Stimulated activated CD8-positive, alpha-beta memory T cell treated with anti-CD3 and anti-CD28 coated beads, Interleukin-2, amount 100 ng/mL, for 1 hour (primary cell): ENCODE results near the gene SYT17.

Experiments used
- DNase-seq, 2 donors: peaks; one replicate each; pipeline ENCODE4 v3.0.0-alpha.2; 2020; ENCODE audit warnings: low read depth in 2 of 2

SYT17 gene

GRCh38 chr16:19215705-19216104 lies 47.7 kb downstream of the SYT17 start:
- no peak for DNase-seq

GRCh38 chr16:19218581-19218980 lies 50.5 kb downstream of the SYT17 start:
- DNase-seq: no peak

- no peak for DNase-seq
Observed at GRCh38 chr16:19219836-19220235, 51.8 kb downstream of the SYT17 start.

- no peak for DNase-seq
Observed at GRCh38 chr16:19223235-19224170, 55.5 kb downstream of the SYT17 start.

- no peak for DNase-seq
Observed at GRCh38 chr16:19225651-19226050, 57.6 kb downstream of the SYT17 start.

GRCh38 chr16:19227643-19228042 lies 59.6 kb downstream of the SYT17 start:
- no peak for DNase-seq

- no peak for DNase-seq
Observed at GRCh38 chr16:19228052-19228451, 60.0 kb downstream of the SYT17 start.

GRCh38 chr16:19228575-19228974 lies 60.5 kb downstream of the SYT17 start:
- no peak for DNase-seq

- DNase-seq: no peak
Observed at GRCh38 chr16:19230575-19230974, 62.5 kb downstream of the SYT17 start.

GRCh38 chr16:19231881-19232280 lies 63.8 kb downstream of the SYT17 start:
- no peak for DNase-seq

- DNase-seq: no peak
Observed at GRCh38 chr16:19232988-19233387, 64.9 kb downstream of the SYT17 start.

GRCh38 chr16:19235478-19235877 lies 67.4 kb downstream of the SYT17 start:
- no peak for DNase-seq

GRCh38 chr16:19235886-19236285 lies 67.8 kb downstream of the SYT17 start:
- DNase-seq: no peak

GRCh38 chr16:19236561-19237209 lies 68.6 kb downstream of the SYT17 start:
- no peak for DNase-seq

- DNase-seq: no peak
Observed at GRCh38 chr16:19238406-19238805, 70.4 kb downstream of the SYT17 start.

- DNase-seq: no peak
Observed at GRCh38 chr16:19239511-19240155, 71.6 kb downstream of the SYT17 start.

- no peak for DNase-seq
Observed at GRCh38 chr16:19240494-19240893, 72.5 kb downstream of the SYT17 start.

- DNase-seq: no peak
Observed at GRCh38 chr16:19241512-19241911, 73.5 kb downstream of the SYT17 start.

- no peak for DNase-seq
Observed at GRCh38 chr16:19242186-19242585, 74.1 kb downstream of the SYT17 start.

- DNase-seq: no peak
Observed at GRCh38 chr16:19242987-19243575, 75.0 kb downstream of the SYT17 start.

- DNase-seq: no peak
Observed at GRCh38 chr16:19245326-19245925, 77.4 kb downstream of the SYT17 start.

- DNase-seq: no peak
Observed at GRCh38 chr16:19252904-19253303, 84.9 kb downstream of the SYT17 start.
